Rectal smooth muscle tissue (tissue), 1 donor: Measurements from ENCODE around the gene SIPA1.

Source experiments
- H3K27ac ChIP-seq: one replicate; pipeline ENCODE4 v1.7.0; 2013; ENCODE audit warnings: low read depth, low read length, inconsistent platforms
- H3K27me3 ChIP-seq: one replicate; pipeline ENCODE4 v1.7.0; 2013; ENCODE audit warnings: low read length; ENCODE audit not compliant: control insufficient read depth, insufficient read depth
- H3K36me3 ChIP-seq: one replicate; pipeline ENCODE4 v1.7.0; 2013; ENCODE audit warnings: low read length; ENCODE audit not compliant: control insufficient read depth, insufficient read depth
- H3K4me1 ChIP-seq: one replicate; pipeline ENCODE4 v1.7.0; 2013; ENCODE audit warnings: low read length; ENCODE audit not compliant: control insufficient read depth, insufficient read depth
- H3K4me3 ChIP-seq: one replicate; pipeline ENCODE4 v1.7.0; 2013; ENCODE audit warnings: low read length
- H3K9ac ChIP-seq: one replicate; pipeline ENCODE4 v1.7.0; 2013; ENCODE audit warnings: low read length

SIPA1 gene

GRCh38 chr11:65637794-65638419 lies at the start of gene SIPA1:
Gene SIPA1 (plus strand): TSS chr11:65638101. CDS start chr11:65640922, 2,821 bp downstream.
- peak within 1 kb of the TSS; percentile 88 for H3K9ac ChIP-seq
- peaks cover 9% of the 10 kb centered on the region for H3K4me1 ChIP-seq
- H3K36me3 ChIP-seq, result peaks cover 31% of the 10 kb centered on the region
- H3K4me3 ChIP-seq, result peak within 1 kb of the TSS; percentile 93
- no peaks in the 10 kb centered on the region for H3K27me3 ChIP-seq
- peak within 1 kb of the TSS; percentile 84 for H3K27ac ChIP-seq

- peaks cover 24% of the 10 kb centered on the region for H3K36me3 ChIP-seq
- no peaks in the 10 kb centered on the region for H3K27me3 ChIP-seq
- H3K4me1 ChIP-seq, result peaks cover 23% of the 10 kb centered on the region
- H3K4me3 ChIP-seq, result no peak overlapping the region
- peak overlapping the region; percentile 62 for H3K27ac ChIP-seq
- H3K9ac ChIP-seq, result no peak overlapping the region
These were observed 49.5 kb upstream of the SIPA1 start for GRCh38 chr11:65588199-65589054.

- H3K4me1 ChIP-seq, result peaks cover 27% of the 10 kb centered on the region
- no peaks in the 10 kb centered on the region for H3K27me3 ChIP-seq
- peaks cover 16% of the 10 kb centered on the region for H3K36me3 ChIP-seq
- H3K27ac ChIP-seq, result no peak overlapping the region
- no peak overlapping the region for H3K4me3 ChIP-seq
- H3K9ac ChIP-seq, result no peak overlapping the region
These were observed 48.3 kb upstream of the SIPA1 start for GRCh38 chr11:65589444-65590239.

- no peak overlapping the region for H3K4me3 ChIP-seq
- H3K27me3 ChIP-seq, result no peaks in the 10 kb centered on the region
- H3K9ac ChIP-seq, result no peak overlapping the region
- H3K36me3 ChIP-seq, result peaks cover 16% of the 10 kb centered on the region
- no peak overlapping the region for H3K27ac ChIP-seq
- H3K4me1 ChIP-seq, result peaks cover 27% of the 10 kb centered on the region
These were observed 47.6 kb upstream of the SIPA1 start for GRCh38 chr11:65590240-65590738.

GRCh38 chr11:65591939-65592857 lies 45.7 kb upstream of the SIPA1 start:
- Histone ChIP-seq H3K36me3 (peaks cover 11% of the 10 kb centered on the region), H3K4me3 (peak overlapping the region; percentile 8), H3K27me3 (no peaks in the 10 kb centered on the region), H3K4me1 (peaks cover 21% of the 10 kb centered on the region), H3K27ac (no peak overlapping the region), H3K9ac (no peak overlapping the region)

- H3K27ac ChIP-seq, result peak overlapping the region; percentile 16
- H3K36me3 ChIP-seq, result peaks cover 14% of the 10 kb centered on the region
- H3K27me3 ChIP-seq, result no peaks in the 10 kb centered on the region
- peak overlapping the region; percentile 8 for H3K4me3 ChIP-seq
- H3K9ac ChIP-seq, result no peak overlapping the region
- H3K4me1 ChIP-seq, result peaks cover 14% of the 10 kb centered on the region
These were observed 44.9 kb upstream of the SIPA1 start for GRCh38 chr11:65592858-65593517.

- Histone ChIP-seq H3K4me3 (no peak overlapping the region), H3K27me3 (no peaks in the 10 kb centered on the region), H3K27ac (peak overlapping the region; percentile 61), H3K36me3 (peaks cover 21% of the 10 kb centered on the region), H3K9ac (no peak overlapping the region), H3K4me1 (peaks cover 8% of the 10 kb centered on the region)
These were observed 44.1 kb upstream of the SIPA1 start for GRCh38 chr11:65593518-65594414.

- Histone ChIP-seq H3K4me3 (no peak overlapping the region), H3K27me3 (no peaks in the 10 kb centered on the region), H3K9ac (no peak overlapping the region), H3K36me3 (peaks cover 20% of the 10 kb centered on the region), H3K27ac (peak overlapping the region; percentile 7), H3K4me1 (peaks cover 8% of the 10 kb centered on the region)
These were observed 42.8 kb upstream of the SIPA1 start for GRCh38 chr11:65595131-65595530.

- H3K9ac ChIP-seq, result no peak within 1 kb of the TSS
These were observed 42.2 kb upstream of the SIPA1 start, which contains the start of gene KCNK7 for GRCh38 chr11:65595543-65596281. Gene KCNK7 (minus strand): TSS chr11:65595800. CDS start chr11:65595772, 28 bp downstream.

GRCh38 chr11:65596520-65596919 lies 41.4 kb upstream of the SIPA1 start:
- H3K4me1 ChIP-seq, result peaks cover 8% of the 10 kb centered on the region
- H3K27me3 ChIP-seq, result no peaks in the 10 kb centered on the region
- H3K4me3 ChIP-seq, result no peak overlapping the region
- H3K36me3 ChIP-seq, result peaks cover 20% of the 10 kb centered on the region
- no peak overlapping the region for H3K27ac ChIP-seq
- H3K9ac ChIP-seq, result no peak overlapping the region

More at GRCh38 chr11:65595543-65596281, 42.2 kb upstream of the SIPA1 start, which contains the start of gene KCNK7:
- no peak within 1 kb of the TSS for H3K4me3 ChIP-seq
- H3K36me3 ChIP-seq, result peaks cover 20% of the 10 kb centered on the region
- H3K4me1 ChIP-seq, result peaks cover 8% of the 10 kb centered on the region
- H3K27me3 ChIP-seq, result no peaks in the 10 kb centered on the region
- peak within 1 kb of the TSS; percentile 7 for H3K27ac ChIP-seq
